Lung microvascular endothelial cell (primary cell): ENCODE results near the gene DNASE1L3. TPM values are rescaled to one million over a fixed set of nuclear protein-coding genes. Genes with fewer than 3 reads are reported as not detected.
A peak's percentile ranks its signal among the peaks of the same experiment; 100 is the strongest.

Experiments used
- DNase-seq, 2 donors: peaks; one replicate each; pipeline versions ENCODE4 v3.0.0 to v3.0.0-alpha.2; 2010; ENCODE audit warnings: low read depth in 2 of 2
- total RNA-seq: library from RNA; depleted of rRNA; stranded (reverse); fragments of >200 nt; gene quantifications from 2 replicates; pipeline ENCODE4 v1.2.1, GENCODE V29; 2014

Gene DNASE1L3
- total RNA-seq, 1 donor from 2014 or later = 5.0 TPM

DNA sequence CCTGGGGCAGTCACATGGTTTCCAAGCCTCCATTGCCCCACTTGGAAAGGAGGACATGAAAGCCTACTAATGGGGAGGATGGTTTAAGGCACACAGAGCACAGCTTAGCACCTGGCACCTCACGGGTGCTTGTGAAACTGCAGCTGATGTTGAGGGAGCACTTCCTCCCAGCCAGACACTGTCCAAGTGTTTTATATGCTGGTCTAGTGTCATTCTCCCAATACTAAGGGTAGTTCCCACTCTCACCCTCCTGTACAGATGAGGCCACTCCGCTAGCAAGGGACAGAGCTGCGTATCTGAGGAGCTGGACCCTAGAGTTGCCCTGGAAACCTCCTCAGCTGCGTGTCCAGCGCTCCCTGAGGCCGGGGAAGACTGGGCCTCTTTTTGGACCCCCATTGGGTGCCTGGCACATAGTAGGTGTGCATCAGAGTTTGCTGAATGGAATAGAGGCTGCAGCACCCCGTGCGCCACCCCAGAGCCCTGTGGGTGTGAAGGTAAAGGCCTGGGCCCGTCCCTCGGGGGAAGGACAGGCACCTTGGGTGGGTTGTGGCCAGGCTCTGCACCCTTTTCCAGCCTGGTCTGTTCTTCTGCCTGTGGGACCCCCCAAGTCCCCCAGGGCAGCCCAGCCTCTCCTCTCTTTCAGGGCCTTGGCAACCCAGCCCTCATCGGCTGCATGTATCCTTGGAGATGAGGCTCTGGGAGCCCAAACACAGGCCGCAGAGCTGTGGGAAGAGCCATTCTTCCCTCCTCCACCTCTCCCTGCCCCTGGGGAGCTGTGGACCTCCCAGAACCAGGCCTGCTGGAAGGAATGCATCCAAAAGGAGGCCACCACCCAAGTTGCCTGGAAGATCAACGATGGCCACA, 31.3 kb downstream of the DNASE1L3 start:
- no peak for DNase-seq

- no peak for DNase-seq
Observed at GRCh38 chr3:58178528-58179234, 32.1 kb downstream of the DNASE1L3 start.

GRCh38 chr3:58177747-58178527, 32.8 kb downstream of the DNASE1L3 start:
- DNase-seq = peak; percentile 79 to 88

GRCh38 chr3:58176827-58177489, 33.8 kb downstream of the DNASE1L3 start:
- no peak for DNase-seq

DNA sequence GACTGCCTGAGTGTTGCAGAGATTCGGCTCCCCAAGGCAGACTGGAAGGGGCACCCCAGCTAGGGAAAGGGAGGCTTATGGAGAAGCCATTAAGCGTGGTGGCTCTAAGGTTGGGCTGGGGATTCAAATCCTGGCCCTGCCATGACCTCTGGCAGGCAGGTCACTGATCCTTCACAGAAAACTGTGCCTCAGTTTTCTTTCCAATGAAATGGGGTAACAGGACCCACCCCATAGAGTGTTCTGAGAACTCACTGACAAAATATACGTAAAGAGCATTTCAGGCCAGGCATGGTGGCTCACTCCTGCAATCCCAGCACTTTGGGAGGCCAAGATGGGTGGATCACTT, 34.6 kb downstream of the DNASE1L3 start:
- DNase-seq = no peak

- peak; percentile 45 to 47 for DNase-seq
Observed at GRCh38 chr3:58175437-58176184, 35.2 kb downstream of the DNASE1L3 start.

DNA sequence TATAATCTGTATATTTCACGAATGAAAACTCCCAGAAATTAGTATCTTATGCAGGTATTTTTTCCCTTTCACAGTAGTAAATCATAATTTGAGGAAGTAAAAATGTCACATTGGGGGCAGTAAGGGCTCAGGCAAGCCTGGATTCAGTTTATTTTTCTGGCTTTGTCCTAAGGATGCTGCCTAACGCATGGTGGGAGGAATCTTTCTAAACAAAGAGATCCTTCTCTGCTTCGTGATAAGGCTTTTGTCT, 35.7 kb downstream of the DNASE1L3 start:
- no peak for DNase-seq

DNA sequence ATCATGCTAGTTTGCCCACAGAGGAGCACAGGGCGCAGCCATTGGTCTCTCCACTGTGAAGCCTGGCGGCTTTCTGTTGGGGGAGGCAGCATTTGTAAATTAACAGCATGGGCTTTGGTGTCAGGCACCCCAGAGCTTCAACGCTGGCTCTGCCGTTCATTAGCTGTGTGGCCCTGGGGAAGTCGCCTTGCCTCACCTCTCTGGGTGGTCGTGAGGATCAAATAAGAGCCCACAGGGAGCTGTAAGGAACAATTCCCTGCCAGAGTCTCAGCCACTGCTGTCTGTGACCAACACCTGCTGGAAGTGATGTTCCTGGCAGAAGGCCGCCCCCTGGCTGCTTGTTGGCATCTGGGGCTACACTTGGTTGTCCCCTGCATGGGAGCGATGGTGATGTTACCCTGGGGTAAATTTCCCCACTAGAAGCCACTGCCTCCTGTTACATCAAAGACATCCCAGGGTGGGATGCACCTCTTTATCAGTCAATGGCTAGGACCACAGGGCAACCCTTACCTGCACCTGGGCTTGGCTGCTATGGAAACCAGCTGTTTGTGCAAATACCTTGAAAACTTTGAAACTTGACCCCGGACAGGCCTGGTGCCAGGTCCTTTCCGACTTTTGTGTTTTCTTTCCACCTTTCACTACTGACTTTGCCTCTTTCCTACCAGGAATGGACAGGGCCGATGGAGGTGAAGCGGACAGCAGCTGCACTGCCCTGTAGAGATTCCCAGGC, 36.9 kb downstream of the DNASE1L3 start:
- peak; percentile 43 to 82 for DNase-seq

DNA sequence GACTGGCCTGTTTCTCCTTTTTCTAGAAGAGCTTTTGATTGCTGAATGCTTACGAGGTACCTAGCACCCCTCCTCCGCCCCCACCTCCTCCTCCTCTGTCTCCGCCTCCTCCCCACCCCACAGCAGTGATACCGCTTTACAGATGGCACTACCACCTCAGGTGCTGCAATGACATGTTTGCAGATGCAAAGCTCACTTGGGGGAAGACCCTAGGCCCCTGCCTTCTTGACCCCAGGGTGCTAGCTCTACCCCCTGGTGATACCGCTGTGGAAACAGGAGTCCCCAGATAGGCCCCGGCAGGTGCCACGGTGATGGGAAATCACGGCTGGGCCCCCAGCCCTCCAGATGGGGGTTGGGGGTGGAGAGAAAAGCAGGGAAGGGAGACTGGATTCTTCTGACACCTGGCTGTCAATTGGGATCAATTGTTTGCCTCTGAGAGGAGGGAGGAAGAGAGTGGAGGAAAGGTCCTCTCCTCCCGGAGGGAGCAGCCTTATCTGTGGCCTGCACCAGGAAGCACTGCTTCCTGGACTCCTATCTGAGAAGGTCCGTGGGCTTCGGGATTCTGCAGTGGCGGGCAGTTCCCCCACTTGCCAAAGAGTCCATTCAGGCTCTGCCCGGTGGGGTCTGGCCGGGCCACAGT, 37.6 kb downstream of the DNASE1L3 start:
- peak; percentile 49 to 75 for DNase-seq

- DNase-seq = no peak
Observed at GRCh38 chr3:58171126-58171525, 39.6 kb downstream of the DNASE1L3 start.

DNA sequence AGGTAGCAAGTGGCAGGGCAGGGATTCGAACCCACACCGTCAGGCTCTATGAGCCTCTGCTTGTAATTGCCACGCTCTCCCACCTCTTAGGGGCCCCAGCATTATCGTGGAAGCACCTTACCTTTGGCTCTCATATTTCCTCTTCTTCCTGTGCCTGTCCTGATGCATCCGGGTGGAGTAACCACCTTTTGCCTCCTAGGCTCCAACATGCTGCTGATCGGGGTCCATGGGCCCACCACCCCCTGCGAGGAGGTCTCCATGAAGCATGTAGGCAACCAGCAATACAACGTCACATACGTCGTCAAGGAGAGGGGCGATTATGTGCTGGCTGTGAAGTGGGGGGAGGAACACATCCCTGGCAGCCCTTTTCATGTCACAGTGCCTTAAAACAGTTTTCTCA, 40.4 kb downstream of the DNASE1L3 start:
- DNase-seq = no peak

DNA sequence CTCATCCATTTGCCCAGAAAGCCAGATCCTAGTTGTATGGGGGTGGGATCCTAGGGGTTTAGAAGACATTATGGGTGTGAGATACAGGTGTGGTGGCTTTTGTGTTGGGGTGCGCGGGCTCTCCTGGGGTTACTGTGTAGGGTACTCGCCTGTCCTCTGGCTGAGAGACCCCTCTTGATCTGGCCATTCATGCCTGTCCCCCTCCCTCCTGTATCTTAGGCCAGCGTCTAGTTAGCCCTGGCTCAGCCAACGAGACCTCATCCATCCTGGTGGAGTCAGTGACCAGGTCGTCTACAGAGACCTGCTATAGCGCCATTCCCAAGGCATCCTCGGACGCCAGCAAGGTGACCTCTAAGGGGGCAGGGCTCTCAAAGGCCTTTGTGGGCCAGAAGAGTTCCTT, 41.4 kb downstream of the DNASE1L3 start:
- no peak for DNase-seq

GRCh38 chr3:58168498-58168897, 42.3 kb downstream of the DNASE1L3 start:
- no peak for DNase-seq

DNA sequence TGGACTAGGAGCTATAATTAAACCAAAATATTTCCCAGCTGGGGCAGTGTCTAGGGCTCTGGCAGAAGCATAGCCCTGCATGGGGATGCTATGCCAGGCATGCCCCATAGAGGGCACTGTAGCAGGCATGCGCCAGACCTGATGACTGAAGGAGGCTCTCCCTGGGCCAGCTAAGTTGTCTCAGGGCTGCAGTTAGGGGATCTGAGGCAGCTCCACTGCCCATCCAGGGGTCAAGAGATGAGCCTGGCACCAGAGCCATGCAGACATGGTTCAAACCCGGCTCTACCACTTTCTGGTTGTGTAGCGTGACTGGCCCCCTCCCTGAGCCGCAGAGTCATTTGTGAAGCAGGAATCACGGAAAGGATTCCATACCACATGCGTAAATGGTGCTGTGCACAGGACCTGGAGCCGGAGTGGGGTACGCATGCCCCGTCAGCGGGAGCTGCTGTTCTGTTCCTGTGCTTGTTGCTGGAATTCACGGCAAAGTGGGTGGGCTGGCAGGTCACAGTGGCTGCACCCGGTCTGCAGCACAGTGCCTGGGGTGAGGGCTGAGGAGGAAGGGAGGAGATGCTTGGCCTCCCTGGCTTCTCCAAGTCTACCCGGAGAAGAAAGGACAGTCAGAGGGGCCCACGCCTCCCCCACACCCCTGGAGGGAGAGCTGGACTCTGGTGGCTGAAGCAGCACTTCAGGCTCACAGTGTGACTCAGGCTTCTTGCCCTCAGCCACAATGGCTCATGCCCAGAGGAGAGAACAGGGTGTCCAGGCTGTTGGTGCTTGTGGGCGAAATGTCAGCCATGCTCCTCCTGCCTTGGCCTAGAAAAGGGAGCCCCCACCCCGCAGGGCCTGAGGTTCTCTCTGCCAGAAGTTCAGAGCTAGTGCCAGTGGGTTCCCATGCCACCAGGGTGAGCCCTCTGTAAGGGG, 43.1 kb downstream of the DNASE1L3 start:
- DNase-seq = peak; percentile 67 to 74

DNA sequence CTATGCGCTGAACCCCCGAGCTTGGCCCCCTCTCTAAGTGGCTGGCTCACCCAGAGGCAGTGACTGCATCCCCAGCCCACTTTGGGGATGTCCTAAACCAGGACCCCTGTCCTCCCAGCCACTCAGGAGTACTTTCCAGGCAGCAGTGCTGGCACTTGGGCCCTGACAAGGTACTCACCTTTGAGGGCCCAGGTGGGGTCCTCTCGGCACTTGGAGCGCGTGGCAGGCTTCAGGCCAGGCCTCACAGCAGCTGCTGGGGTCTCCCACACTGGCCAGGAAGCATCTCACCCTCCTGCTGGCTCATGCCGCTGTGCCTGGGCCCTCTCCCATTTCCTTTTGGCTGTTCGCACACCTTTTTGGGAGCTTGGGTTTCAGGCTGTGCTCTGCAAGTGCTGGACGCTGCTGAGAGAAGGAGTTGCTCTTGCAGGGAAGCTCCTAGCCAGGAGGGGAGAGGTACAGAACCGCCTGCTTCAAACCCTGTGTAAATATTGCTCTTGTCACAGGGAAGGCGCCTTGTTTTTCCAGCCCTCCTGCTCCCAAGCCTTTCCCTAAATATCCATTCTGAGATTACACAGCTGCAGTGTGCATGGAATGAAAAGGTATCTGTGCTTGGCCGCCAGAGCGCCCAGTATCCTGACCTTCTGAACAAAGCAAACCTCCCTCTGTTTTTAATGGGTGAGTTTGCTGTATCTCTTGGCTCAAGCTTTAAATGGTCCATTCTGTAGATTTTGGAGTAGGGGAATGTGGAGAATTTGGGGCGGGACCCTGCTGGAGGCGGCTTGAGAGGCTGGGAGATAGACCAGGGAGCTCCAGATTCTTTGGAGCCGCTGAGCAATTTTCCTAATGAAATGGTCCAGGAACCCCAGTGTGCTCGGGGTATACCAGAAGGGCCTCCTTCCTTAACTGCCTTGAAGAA, 45.6 kb downstream of the DNASE1L3 start:
- DNase-seq = peak in 1 of 2 donors; percentile 47

DNA sequence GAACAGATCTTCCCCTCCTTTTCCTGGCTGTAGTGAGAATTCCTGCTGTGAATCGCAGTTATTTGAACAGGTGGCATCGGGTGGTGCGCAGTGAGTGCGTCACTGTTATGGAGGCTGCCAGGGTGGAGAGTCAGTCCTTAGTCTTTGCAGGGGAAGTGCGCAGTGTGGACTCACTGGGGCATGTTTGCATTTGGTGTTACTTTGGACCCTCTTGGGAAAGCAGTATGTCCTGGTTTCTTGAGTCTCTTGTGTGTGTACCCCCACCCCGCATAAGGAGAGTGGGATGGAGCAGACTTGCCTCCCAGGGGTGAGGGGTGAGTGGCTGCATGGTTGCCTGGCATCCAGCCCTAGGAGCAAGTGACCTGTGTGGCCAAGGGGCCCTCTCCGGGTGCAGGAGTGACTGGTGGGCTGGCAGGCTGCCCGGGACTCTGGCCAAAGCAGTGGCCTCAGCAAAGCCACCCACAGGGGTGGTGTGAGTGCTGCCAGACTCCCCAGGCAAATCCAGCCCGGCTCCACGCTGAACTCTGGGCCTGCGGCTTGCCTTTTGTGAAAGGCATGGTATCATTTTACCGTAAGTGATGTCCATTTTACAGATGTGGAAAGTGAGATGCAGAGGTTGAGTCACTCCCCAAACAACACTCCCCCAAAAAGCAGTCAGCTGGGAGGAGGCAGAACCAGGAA, 46.4 kb downstream of the DNASE1L3 start:
- DNase-seq = peak; percentile 39 to 71

DNA sequence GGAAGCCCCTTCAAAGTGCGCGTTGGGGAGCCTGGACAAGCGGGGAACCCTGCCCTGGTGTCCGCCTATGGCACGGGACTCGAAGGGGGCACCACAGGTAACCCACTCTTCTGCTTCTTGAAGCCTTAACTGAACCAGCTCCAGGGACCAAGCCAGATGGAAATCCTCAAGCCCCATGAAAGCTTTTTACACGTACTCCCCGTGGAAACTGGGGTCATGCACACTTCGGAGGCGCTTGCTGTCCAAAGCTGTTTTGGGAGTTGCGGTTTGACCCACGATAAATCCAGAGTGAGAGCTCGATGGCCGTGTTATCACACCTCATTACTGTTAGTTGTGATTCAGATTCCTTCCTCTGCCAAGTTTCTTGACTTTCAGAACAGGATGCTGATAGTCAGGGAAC, 47.5 kb downstream of the DNASE1L3 start:
- DNase-seq = peak in 1 of 2 donors; percentile 46
